Measurements from ENCODE around the gene ARVCF. TPM values are rescaled to one million over a fixed set of nuclear protein-coding genes. Genes with fewer than 3 reads are reported as not detected.

ARVCF gene
- total RNA-seq, 8 experiments from 2014 or later, result 9.5 to 49.9 (median 39.2) TPM

DNA sequence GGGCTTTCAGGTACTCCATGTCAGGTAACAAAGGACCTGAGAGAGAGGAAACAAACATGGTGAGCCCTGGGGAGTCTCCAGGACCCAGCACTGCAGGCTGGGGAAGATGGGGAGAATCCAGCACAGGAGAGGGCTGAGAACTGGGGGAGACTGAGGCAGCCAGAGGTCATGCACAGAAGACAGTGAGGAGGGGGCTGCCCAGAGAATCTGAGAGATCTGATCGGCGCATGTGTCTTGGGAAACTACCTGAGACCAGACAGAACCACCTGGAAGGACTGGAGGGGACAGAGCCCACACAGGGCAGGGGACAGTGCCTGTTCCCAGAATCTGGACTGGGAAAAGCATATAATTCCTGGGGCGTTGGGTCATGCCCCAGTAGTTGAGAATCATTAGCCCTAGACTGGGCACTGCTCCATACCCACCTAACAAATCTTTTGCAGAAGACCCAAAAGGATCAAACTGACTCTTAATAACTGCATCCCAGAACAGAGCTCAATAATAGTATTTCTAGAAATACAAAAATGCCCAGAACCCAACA lies 95.0 kb downstream of the ARVCF start:
- H3K4me1 ChIP-seq (replicated peaks in 1 of 2), result no peaks in the 10 kb centered on the region
- ATAC-seq (replicated peaks in 6 of 8), result no peak
- WGBS, 10 experiments, result 0 to 78% (median 20%) methylated on average over 1 to 3 of the region's 3 CpGs; no CpG with 5 or more reads in 6 of the 10 experiments
- H3K4me3 ChIP-seq, result no peak overlapping the region
- H3K27ac ChIP-seq, result no peak overlapping the region
- in situ Hi-C loops (cut with MboI; ENCODE audit: low pct_unique_long_range_greater_than_20kb in 2 of 9, low sequenced_read_pairs in 9 of 9, unreplicated experiment in 9 of 9), result loop anchor here in 1 of 9 experiments (25.0 kb wide), 1 partner anchor 209 kb away; the partner anchor contains the start of genes GP1BB and SEPTIN5

Other genes starting within 250 kb of the ARVCF start
- 1 to 10 TPM; 5.6 to 7.2 (median 6.4) TPM for gene GNB1L, start 161.9 kb downstream of the ARVCF start, total RNA-seq
- 10 to 100 TPM; 10.5 to 13.9 (median 12.6) TPM for gene RTL10, start 161.9 kb downstream of the ARVCF start, total RNA-seq
- 10 to 100 TPM; 22.7 to 99.4 (median 40.8) TPM for gene COMT, start 75.1 kb downstream of the ARVCF start, total RNA-seq
- 10 to 100 TPM in 4 of 8 experiments, 1 to 10 TPM in 4; 2.4 to 33.9 (median 9.9) TPM for gene TXNRD2, start 75.0 kb downstream of the ARVCF start, total RNA-seq
- gene TANGO2, start 4.3 kb upstream of the ARVCF start, total RNA-seq, result 10 to 100 TPM in 5 of 8 experiments, 1 to 10 TPM in 3; 5.4 to 36.3 (median 14.5) TPM
- 10 to 100 TPM; 10.9 to 51.6 (median 20.2) TPM for gene DGCR8, start 63.4 kb upstream of the ARVCF start, total RNA-seq
- gene RANBP1, start 99.3 kb upstream of the ARVCF start, total RNA-seq, result 100 to 1,000 TPM; 105 to 282 (median 143) TPM
- 10 to 100 TPM; 25.7 to 71.2 (median 50.0) TPM for gene TRMT2A, start 100.4 kb upstream of the ARVCF start, total RNA-seq
- gene ZDHHC8, start 115.0 kb upstream of the ARVCF start, total RNA-seq, result 10 to 100 TPM in 3 of 8 experiments, 1 to 10 TPM in 5; 4.5 to 34.5 (median 8.9) TPM
- 1 to 10 TPM in 4 of 8 experiments, under 1 TPM in 3, not detected in 1; 0.56 to 7.6 (median 1.2) TPM for gene CCDC188, start 134.2 kb upstream of the ARVCF start, total RNA-seq